PC-9 (cell line): Measurements from ENCODE around the gene HOXC10. TPM values are rescaled to one million over a fixed set of nuclear protein-coding genes. Genes with fewer than 3 reads are reported as not detected.

ENCODE experiments used
- BruUV-seq: library from RNA; stranded (reverse); fragments of 400-500 nt; replicated peaks from 2 replicates; lab custom pipeline; 2021; lab: Mats Ljungman, UMichigan
- CTCF ChIA-PET: fragments of 300-600 bp; sonication (Branson Sonifier 250); formaldehyde crosslinking; loops from one replicate; lab custom pipeline; 2022; ENCODE audit warnings: antibody characterized with exemption; lab: Charles Lee
- POLR2A ChIA-PET: fragments of 300-600 bp; sonication (Branson Sonifier 250); formaldehyde crosslinking; loops from one replicate; lab custom pipeline; 2022; ENCODE audit warnings: antibody characterized with exemption; ENCODE audit not compliant: unreplicated experiment; lab: Charles Lee
- DNase-seq, 2 experiments: peaks; one replicate each; pipeline versions ENCODE4 v3.0.0 to v3.0.0-alpha.2; 2015 to 2022; ENCODE audit warnings: mixed read lengths in 1 of 2
- H2AFZ ChIP-seq: fragments of 200-600 bp; sonication (generic); 2 replicates; pipeline ENCODE4 v1.8.1; 2017; ENCODE audit warnings: antibody characterized with exemption
- H3F3A ChIP-seq: fragments of 200-600 bp; sonication (generic); 2 replicates; pipeline ENCODE4 v1.8.1; 2017; ENCODE audit warnings: antibody characterized with exemption, mild to moderate bottlenecking, low read depth; ENCODE audit not compliant: insufficient read depth
- H3K27ac ChIP-seq: fragments of 200-600 bp; sonication (generic); 2 replicates; pipeline ENCODE4 v1.6.1; 2016; ENCODE audit warnings: mixed run types
- H3K27me3 ChIP-seq: fragments of 200-600 bp; sonication (generic); 2 replicates; pipeline ENCODE4 v1.6.1; 2016; ENCODE audit warnings: low read depth, mixed run types; ENCODE audit not compliant: insufficient read depth
- H3K36me3 ChIP-seq: fragments of 200-600 bp; sonication (generic); 2 replicates; pipeline ENCODE4 v1.6.1; 2016; ENCODE audit warnings: low read depth, mixed run types
- H3K4me1 ChIP-seq: fragments of 200-600 bp; sonication (generic); replicated peaks from 2 replicates; pipeline ENCODE4 v1.6.1; 2016; ENCODE audit warnings: mixed run types; ENCODE audit not compliant: insufficient read depth
- H3K4me2 ChIP-seq: fragments of 200-600 bp; sonication (generic); 2 replicates; pipeline ENCODE4 v1.6.1; 2017; ENCODE audit warnings: mixed run types
- H3K4me3 ChIP-seq: fragments of 200-600 bp; sonication (generic); 2 replicates; pipeline ENCODE4 v1.6.1; 2016; ENCODE audit warnings: mixed run types
- H3K79me2 ChIP-seq: fragments of 200-600 bp; sonication (generic); 2 replicates; pipeline ENCODE4 v1.6.1; 2017; ENCODE audit warnings: low read depth, mixed run types
- H3K9me2 ChIP-seq: fragments of 200-600 bp; sonication (generic); 2 replicates; pipeline ENCODE4 v1.8.1; 2017; ENCODE audit warnings: mild to moderate bottlenecking; ENCODE audit not compliant: insufficient read depth
- H3K9me3 ChIP-seq: fragments of 200-600 bp; sonication (generic); 2 replicates; pipeline ENCODE4 v1.8.1; 2016; ENCODE audit warnings: low read depth; ENCODE audit not compliant: insufficient read depth
- H4K20me1 ChIP-seq: fragments of 200-600 bp; sonication (generic); 2 replicates; pipeline ENCODE4 v1.8.1; 2017; ENCODE audit not compliant: insufficient read depth
- CTCF ChIP-seq: fragments of 200-600 bp; sonication (generic); conservative IDR thresholded peaks from 2 replicates; pipeline ENCODE4 v1.6.1; 2017; ENCODE audit warnings: mixed run types, antibody characterized with exemption, mild to moderate bottlenecking, moderate library complexity
- EZH2 ChIP-seq: fragments of 200-600 bp; sonication (generic); IDR thresholded peaks from 2 replicates; pipeline ENCODE4 v1.8.0; 2017; ENCODE audit warnings: antibody characterized with exemption, low read depth
- intact Hi-C: fragments of 100-400 bp; cut with micrococcal nuclease; formaldehyde crosslinking; loops from one replicate; pipeline ENCODE4 v1.10.0; 2022; ENCODE audit not compliant: unreplicated experiment
- total RNA-seq: library from RNA; stranded (reverse); gene quantifications from 2 replicates; pipeline ENCODE4 v1.2.3, GENCODE V29; 2021

HOXC10 gene
- total RNA-seq, 1 experiment from 2014 or later, result 1.1 TPM

DNA sequence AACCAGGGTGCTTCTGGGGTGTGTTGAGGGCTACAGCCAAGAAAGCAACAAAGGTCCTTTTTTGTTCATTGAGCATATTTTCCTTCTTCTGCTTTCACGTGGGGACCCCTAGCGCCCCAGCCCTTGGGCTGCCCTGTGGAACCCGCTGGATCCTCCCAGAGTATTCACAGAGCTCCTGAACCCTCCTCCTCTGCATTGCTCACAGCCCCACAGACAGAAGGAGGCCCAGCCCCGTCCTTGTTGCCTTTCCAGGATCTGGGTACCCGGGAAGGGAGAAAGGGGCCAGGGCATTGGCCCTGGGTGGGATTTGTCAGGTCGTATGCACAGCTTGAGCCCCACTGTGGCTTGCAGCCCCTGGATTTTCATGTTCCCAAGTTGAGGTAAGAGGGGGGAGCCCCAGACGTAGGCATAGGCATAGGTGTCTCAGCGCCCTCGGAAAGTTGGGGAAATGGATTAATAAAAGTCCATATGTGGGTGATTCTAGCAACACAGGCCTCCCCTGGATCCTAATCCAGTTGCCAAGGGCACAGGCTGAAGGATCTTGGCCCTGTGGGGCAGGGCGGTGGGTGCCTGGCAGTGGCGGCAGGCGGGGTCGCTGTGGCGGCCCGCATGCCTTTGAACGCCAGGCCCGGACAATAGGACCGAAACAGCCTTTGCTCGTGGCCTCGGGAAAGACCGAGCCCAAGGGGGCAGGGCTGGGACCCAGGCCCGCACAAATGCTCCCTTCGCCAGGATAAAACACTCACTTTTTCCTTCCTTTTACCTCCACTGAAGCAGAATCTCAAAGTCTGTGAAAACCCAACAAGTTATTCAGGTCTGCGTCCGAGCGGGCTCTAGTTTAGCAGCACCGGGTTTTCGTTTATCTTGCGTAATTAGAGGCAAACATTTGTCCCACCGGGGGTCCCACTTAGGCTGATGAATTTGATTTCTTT, 3.0 kb upstream of the HOXC10 start:
- Histone ChIP-seq H3K36me3 (no peaks in the 10 kb centered on the region), H2AFZ (no peak overlapping the region), H3K4me1 (peaks cover 4% of the 10 kb centered on the region; the same call in 1 of the 2 replicates), H3F3A (0 out of 2 replicates have a peak, but pooled peaks cover 10% of the 10 kb centered on the region), H3K27ac (no peak overlapping the region), H3K79me2 (no peaks in the 10 kb centered on the region), H3K9me3 (no peaks in the 10 kb centered on the region), H3K9me2 (no peaks in the 10 kb centered on the region), H3K4me3 (no peak overlapping the region), H3K27me3 (no peaks in the 10 kb centered on the region), H3K4me2 (no peak overlapping the region), H4K20me1 (no peaks in the 10 kb centered on the region)
- no peak for DNase-seq
- CTCF ChIA-PET, result no interaction called here
- no TSS peak for BruUV-seq
- TF ChIP-seq EZH2 (no peak), CTCF (no peak)
- POLR2A ChIA-PET, result no interaction called here
- intact Hi-C loops, result no loop called here

DNA sequence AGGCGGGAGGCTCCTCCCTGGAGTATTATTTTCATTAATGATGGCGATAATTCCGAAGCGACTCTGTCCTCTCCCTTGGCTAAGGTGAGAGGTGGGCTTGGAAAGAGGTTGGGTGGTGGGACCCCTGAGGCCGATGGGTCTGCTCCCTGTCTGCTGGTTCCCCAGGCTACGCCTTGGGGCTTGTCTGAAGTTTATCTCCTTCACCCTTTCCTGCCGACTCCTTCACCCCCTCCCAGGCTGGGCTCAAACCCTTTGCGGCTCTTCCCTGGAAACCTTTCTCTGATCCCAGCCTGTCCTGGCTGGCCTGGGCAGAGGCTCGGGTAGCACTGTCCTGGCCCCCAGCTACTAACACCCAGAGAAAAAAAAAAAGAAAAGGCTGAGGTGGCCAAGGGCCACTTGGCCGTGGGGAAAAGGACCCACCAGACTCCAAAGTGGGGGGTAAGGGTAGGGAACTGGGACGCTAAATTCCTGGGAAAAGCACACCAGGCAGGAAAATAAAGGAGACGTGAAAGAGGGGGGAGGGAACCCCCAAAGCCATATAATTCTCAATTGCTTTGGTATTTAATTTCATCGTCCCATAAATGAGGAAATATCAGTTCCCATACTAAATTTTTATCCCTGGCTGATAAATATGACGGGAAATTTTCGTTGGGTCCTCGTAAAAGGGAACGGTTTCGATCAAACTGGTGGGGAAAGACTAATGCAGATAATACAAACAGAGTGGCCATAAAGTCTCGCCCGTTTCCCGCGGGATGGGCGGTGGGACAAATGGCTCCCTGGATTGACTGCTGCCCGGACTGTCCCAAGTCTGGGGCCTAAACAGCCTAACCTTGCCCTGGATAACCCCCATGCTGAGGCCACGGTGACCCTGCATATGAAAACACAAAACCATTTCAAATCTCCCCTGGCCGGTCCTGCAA, 2.0 kb upstream of the HOXC10 start:
- H3K27ac ChIP-seq, result no peak overlapping the region
- no peak overlapping the region for H3K4me2 ChIP-seq
- H3K4me1 ChIP-seq, result peaks cover 4% of the 10 kb centered on the region; the same call in 1 of the 2 replicates
- no peaks in the 10 kb centered on the region for H3K79me2 ChIP-seq
- BruUV-seq, result no TSS peak
- no peaks in the 10 kb centered on the region for H3K36me3 ChIP-seq
- ChIA-PET POLR2A (no interaction called here), CTCF (no interaction called here)
- H3K4me3 ChIP-seq, result no peak overlapping the region
- no peaks in the 10 kb centered on the region for H3K27me3 ChIP-seq
- no peak for DNase-seq
- 0 out of 2 replicates have a peak, but pooled peaks cover 6% of the 10 kb centered on the region for H3F3A ChIP-seq
- no peak for TF ChIP-seq EZH2
- TF ChIP-seq CTCF, result no peak
- H3K9me3 ChIP-seq, result no peaks in the 10 kb centered on the region
- no peaks in the 10 kb centered on the region for H3K9me2 ChIP-seq
- H4K20me1 ChIP-seq, result no peaks in the 10 kb centered on the region
- intact Hi-C loops, result no loop called here
- H2AFZ ChIP-seq, result no peak overlapping the region

GRCh38 chr12:53983568-53983949, 1.4 kb upstream of the HOXC10 start:
- Histone ChIP-seq H3K27ac (no peak overlapping the region), H3K9me2 (no peaks in the 10 kb centered on the region), H3F3A (peaks cover 6% of the 10 kb centered on the region; the same call in 1 of the 2 replicates), H3K4me2 (no peak overlapping the region), H3K9me3 (no peaks in the 10 kb centered on the region), H3K79me2 (no peaks in the 10 kb centered on the region), H3K4me3 (no peak overlapping the region), H2AFZ (no peak overlapping the region), H3K4me1 (peaks cover 9% of the 10 kb centered on the region; the same call in 1 of the 2 replicates), H4K20me1 (no peaks in the 10 kb centered on the region), H3K27me3 (no peaks in the 10 kb centered on the region), H3K36me3 (no peaks in the 10 kb centered on the region)
- intact Hi-C loops, result no loop called here
- ChIA-PET POLR2A (no interaction called here), CTCF (no interaction called here)
- BruUV-seq, result no TSS peak
- no peak for DNase-seq
- no peak for TF ChIP-seq CTCF
- no peak for TF ChIP-seq EZH2
